CD4-positive, CD25-positive, alpha-beta regulatory T cell (primary cell): ENCODE results near the gene OSCP1. TPM values are rescaled to one million over a fixed set of nuclear protein-coding genes. Genes with fewer than 3 reads are reported as not detected.

Experiments
- ATAC-seq, 2 donors: fragments of 150-1000 bp; cut with Tn5 transposase; one replicate each; pipeline ENCODE4 v1.10.0; 2021; ENCODE audit warnings: low read depth in 2 of 2, moderate number of reproducible peaks in 2 of 2, moderate library complexity in 1 of 2
- DNase-seq, 3 donors: peaks; one replicate each; pipeline versions ENCODE4 v3.0.0 to v3.0.0-alpha.2; 2012 to 2022; ENCODE audit warnings: mixed read lengths in 1 of 3
- H3K27ac ChIP-seq: one replicate; pipeline ENCODE4 v1.7.0; 2013; ENCODE audit warnings: mild to moderate bottlenecking, low read length; ENCODE audit not compliant: insufficient read depth, poor library complexity, severe bottlenecking
- H3K27me3 ChIP-seq: one replicate; pipeline ENCODE4 v1.7.0; 2013; ENCODE audit warnings: low read length; ENCODE audit not compliant: control insufficient read depth, insufficient read depth
- H3K36me3 ChIP-seq: one replicate; pipeline ENCODE4 v1.7.0; 2013; ENCODE audit warnings: mild to moderate bottlenecking, low read length, moderate library complexity; ENCODE audit not compliant: control insufficient read depth, insufficient read depth
- H3K4me1 ChIP-seq: 2 replicates; pipeline ENCODE4 v1.7.0; 2013; ENCODE audit warnings: mild to moderate bottlenecking, low read length; ENCODE audit not compliant: insufficient read depth, control insufficient read depth, poor library complexity, severe bottlenecking
- H3K4me3 ChIP-seq: one replicate; pipeline ENCODE4 v1.7.0; 2013; ENCODE audit warnings: low read depth, mild to moderate bottlenecking, low read length, moderate library complexity
- H3K9me3 ChIP-seq, 2 experiments: 1 replicate in 1 of 2; 2 replicates in 1 of 2; pipeline ENCODE4 v1.7.0; 2013; ENCODE audit warnings: low read length in 2 of 2, mild to moderate bottlenecking in 1 of 2, moderate library complexity in 1 of 2; ENCODE audit not compliant: control insufficient read depth in 2 of 2
- H3K27ac Mint-ChIP-seq, 3 donors: one replicate each; pipeline ENCODE4 v1.8.0; 2020 to 2022; ENCODE audit warnings: mild to moderate bottlenecking in 3 of 3, mixed read lengths in 3 of 3, moderate library complexity in 2 of 3
- H3K27me3 Mint-ChIP-seq: one replicate; pipeline ENCODE4 v1.8.0; 2022; ENCODE audit warnings: mild to moderate bottlenecking, mixed read lengths
- H3K36me3 Mint-ChIP-seq: one replicate; pipeline ENCODE4 v1.8.0; 2020; ENCODE audit warnings: mixed read lengths
- H3K4me1 Mint-ChIP-seq, 4 donors: one replicate each; pipeline ENCODE4 v1.8.0; 2020 to 2022; ENCODE audit warnings: mixed read lengths in 4 of 4, mild to moderate bottlenecking in 1 of 4
- H3K4me3 Mint-ChIP-seq, 4 donors: one replicate each; pipeline ENCODE4 v1.8.0; 2020 to 2022; ENCODE audit warnings: mild to moderate bottlenecking in 4 of 4, mixed read lengths in 4 of 4, moderate library complexity in 3 of 4
- H3K9me3 Mint-ChIP-seq, 7 donors: one replicate each; pipeline ENCODE4 v1.8.0; 2020 to 2022; ENCODE audit warnings: mixed read lengths in 7 of 7, mild to moderate bottlenecking in 3 of 7, moderate library complexity in 2 of 7
- polyA plus RNA-seq, 4 donors: library from polyadenylated mRNA; unstranded; fragments of 300-500 nt; fragmentation: Illumina TruSeq; gene quantifications; one replicate each; pipeline ENCODE4 v1.2.3, GENCODE V29; 2021
- total RNA-seq: library from RNA; stranded (reverse); gene quantifications from one replicate; pipeline ENCODE4 v1.2.3, GENCODE V29; 2022

The OSCP1 gene
- total and polyA plus RNA-seq, 5 donors from 2014 or later: 0.35 to 1.8 (median 0.73) TPM; not detected in 1

- no peak for ATAC-seq
- Histone ChIP-seq H3K9me3 (no peaks in the 10 kb centered on the region), H3K27ac (peak overlapping the region; percentile 95), H3K36me3 (peaks cover 8% of the 10 kb centered on the region), H3K27me3 (no peaks in the 10 kb centered on the region), H3K4me1 (peaks cover 39% of the 10 kb centered on the region), H3K4me3 (peak overlapping the region; percentile 84)
- DNase-seq: peak; percentile 28 to 75 (median 43)
- Mint-ChIP-seq H3K4me1 (peaks cover 14 to 69% (median 51%) of the 10 kb centered on the region in 4 donors), H3K27me3 (no peaks in the 10 kb centered on the region), H3K27ac (peak overlapping the region; percentile 92 to 99 (median 93)), H3K36me3 (peaks cover 4% of the 10 kb centered on the region), H3K4me3 (peak overlapping the region; percentile 91 to 99 (median 95)), H3K9me3 (no peaks in the 10 kb centered on the region)
These were observed 65.5 kb downstream of the OSCP1 start for GRCh38 chr1:36384542-36385409.

DNA sequence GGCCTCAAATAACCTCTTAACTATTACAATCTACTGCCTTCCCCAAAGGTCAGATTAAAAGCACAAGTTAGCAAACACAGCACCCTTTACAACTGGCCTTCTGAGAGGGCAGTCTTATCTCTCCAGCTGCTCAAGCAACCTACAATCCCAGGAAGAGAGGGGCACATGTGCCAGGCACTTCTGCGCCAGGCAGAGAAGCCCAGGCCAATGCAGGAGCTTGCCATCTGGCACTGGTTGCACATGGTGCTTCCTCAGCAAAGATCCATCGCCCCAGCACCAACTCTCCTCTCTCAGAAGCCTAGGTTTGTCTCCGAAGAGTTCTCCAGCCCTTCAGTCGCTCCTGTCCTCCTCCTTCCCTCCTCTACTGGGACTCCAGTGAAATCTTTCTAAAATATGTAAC, 67.0 kb downstream of the OSCP1 start:
- H3K4me3 ChIP-seq: peak overlapping the region; percentile 9
- DNase-seq: no peak
- H3K4me1 ChIP-seq: peaks cover 47% of the 10 kb centered on the region
- Mint-ChIP-seq H3K9me3 (no peaks in the 10 kb centered on the region), H3K4me1 (peaks cover 21 to 76% (median 58%) of the 10 kb centered on the region in 4 donors), H3K4me3 (peak overlapping the region in 3 of 4 donors; percentile 24 to 91 (median 69)), H3K27me3 (no peaks in the 10 kb centered on the region), H3K27ac (peak overlapping the region; percentile 78 to 93 (median 87)), H3K36me3 (peaks cover 8% of the 10 kb centered on the region)
- no peak for ATAC-seq
- H3K27ac ChIP-seq: no peak overlapping the region
- no peaks in the 10 kb centered on the region for H3K27me3 ChIP-seq
- no peaks in the 10 kb centered on the region for H3K9me3 ChIP-seq
- peaks cover 5% of the 10 kb centered on the region for H3K36me3 ChIP-seq

- no peaks in the 10 kb centered on the region for H3K9me3 Mint-ChIP-seq
- no peak overlapping the region for H3K4me3 ChIP-seq
- no peak overlapping the region for H3K27ac ChIP-seq
- peaks cover 53% of the 10 kb centered on the region for H3K4me1 ChIP-seq
- DNase-seq (no peak), ATAC-seq (no peak)
- H3K36me3 Mint-ChIP-seq: peaks cover 8% of the 10 kb centered on the region
- H3K4me3 Mint-ChIP-seq: peak overlapping the region in 3 of 4 donors; percentile 18 to 91 (median 24)
- H3K4me1 Mint-ChIP-seq: peaks cover 23 to 82% (median 61%) of the 10 kb centered on the region in 4 donors
- peaks cover 5% of the 10 kb centered on the region for H3K36me3 ChIP-seq
- H3K9me3 ChIP-seq: no peaks in the 10 kb centered on the region
- no peaks in the 10 kb centered on the region for H3K27me3 ChIP-seq
- H3K27me3 Mint-ChIP-seq: no peaks in the 10 kb centered on the region
- peak overlapping the region in 2 of 3 donors; percentile 20 to 87 for H3K27ac Mint-ChIP-seq
These were observed 67.6 kb downstream of the OSCP1 start for GRCh38 chr1:36382669-36383068.

- H3K27me3 Mint-ChIP-seq: no peaks in the 10 kb centered on the region
- Histone ChIP-seq H3K4me3 (no peak overlapping the region), H3K27ac (no peak overlapping the region), H3K36me3 (peaks cover 5% of the 10 kb centered on the region), H3K4me1 (peaks cover 56% of the 10 kb centered on the region), H3K9me3 (no peaks in the 10 kb centered on the region), H3K27me3 (no peaks in the 10 kb centered on the region)
- H3K27ac Mint-ChIP-seq: peak overlapping the region; percentile 20 to 93 (median 87)
- DNase-seq (no peak), ATAC-seq (no peak)
- no peaks in the 10 kb centered on the region for H3K9me3 Mint-ChIP-seq
- peaks cover 8% of the 10 kb centered on the region for H3K36me3 Mint-ChIP-seq
- peaks cover 26 to 85% (median 64%) of the 10 kb centered on the region in 4 donors for H3K4me1 Mint-ChIP-seq
- peak overlapping the region in 2 of 4 donors; percentile 5 to 67 for H3K4me3 Mint-ChIP-seq
These were observed 68.0 kb downstream of the OSCP1 start for GRCh38 chr1:36382231-36382630.

- H3K36me3 Mint-ChIP-seq: peaks cover 8% of the 10 kb centered on the region
- H3K27ac Mint-ChIP-seq: peak overlapping the region; percentile 82 to 93 (median 87)
- no peak overlapping the region for H3K4me3 ChIP-seq
- peaks cover 26 to 87% (median 63%) of the 10 kb centered on the region in 4 donors for H3K4me1 Mint-ChIP-seq
- peak overlapping the region in 1 of 4 donors; percentile 75 for H3K4me3 Mint-ChIP-seq
- no peaks in the 10 kb centered on the region for H3K9me3 ChIP-seq
- ATAC-seq (no peak), DNase-seq (no peak)
- H3K9me3 Mint-ChIP-seq: no peaks in the 10 kb centered on the region
- H3K27me3 Mint-ChIP-seq: no peaks in the 10 kb centered on the region
- H3K36me3 ChIP-seq: peaks cover 5% of the 10 kb centered on the region
- H3K27ac ChIP-seq: no peak overlapping the region
- H3K4me1 ChIP-seq: peaks cover 55% of the 10 kb centered on the region
- no peaks in the 10 kb centered on the region for H3K27me3 ChIP-seq
These were observed 68.8 kb downstream of the OSCP1 start for GRCh38 chr1:36381405-36381804.

- Mint-ChIP-seq H3K9me3 (no peaks in the 10 kb centered on the region), H3K27me3 (no peaks in the 10 kb centered on the region), H3K4me1 (peaks cover 26 to 87% (median 66%) of the 10 kb centered on the region in 4 donors), H3K4me3 (peak overlapping the region in 1 of 4 donors; percentile 75), H3K36me3 (peaks cover 8% of the 10 kb centered on the region), H3K27ac (peak overlapping the region in 2 of 3 donors; percentile 82 to 87)
- Histone ChIP-seq H3K27ac (peak overlapping the region; percentile 34), H3K9me3 (no peaks in the 10 kb centered on the region), H3K4me3 (no peak overlapping the region), H3K36me3 (peaks cover 5% of the 10 kb centered on the region), H3K4me1 (peaks cover 58% of the 10 kb centered on the region), H3K27me3 (no peaks in the 10 kb centered on the region)
- DNase-seq (no peak), ATAC-seq (no peak)
These were observed 69.5 kb downstream of the OSCP1 start for GRCh38 chr1:36380782-36381181.

DNA sequence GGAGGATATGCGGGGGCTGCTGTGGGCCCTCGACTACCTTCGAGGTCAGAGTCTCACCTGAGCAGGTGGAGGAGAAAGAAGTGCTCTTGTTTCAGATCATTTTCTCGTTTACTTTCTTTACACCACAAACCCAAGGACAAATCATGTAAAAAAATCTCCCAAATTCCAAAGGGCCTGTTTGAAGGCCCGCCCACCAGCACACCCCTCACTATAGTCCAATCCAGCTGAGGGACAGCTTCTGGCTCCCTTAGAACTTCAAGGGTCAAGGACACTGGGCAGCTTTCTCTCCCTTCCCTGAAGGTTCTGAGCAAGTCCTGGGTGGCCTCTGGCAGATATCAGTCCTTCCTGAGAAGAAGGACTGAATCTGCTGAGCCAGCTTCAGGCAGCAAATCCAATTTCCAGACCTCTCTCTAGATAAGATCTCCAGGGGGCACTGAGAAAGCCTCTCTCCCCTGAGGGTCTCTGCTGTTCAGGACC, 70.1 kb downstream of the OSCP1 start:
- Mint-ChIP-seq H3K36me3 (peaks cover 8% of the 10 kb centered on the region), H3K27me3 (no peaks in the 10 kb centered on the region), H3K27ac (peak overlapping the region in 2 of 3 donors; percentile 82 to 87), H3K4me1 (peaks cover 26 to 87% (median 68%) of the 10 kb centered on the region in 4 donors), H3K9me3 (no peaks in the 10 kb centered on the region), H3K4me3 (peak overlapping the region in 2 of 4 donors; percentile 21 to 75)
- H3K27ac ChIP-seq: peak overlapping the region; percentile 34
- peaks cover 64% of the 10 kb centered on the region for H3K4me1 ChIP-seq
- peaks cover 5% of the 10 kb centered on the region for H3K36me3 ChIP-seq
- ATAC-seq: no peak
- no peak for DNase-seq
- H3K4me3 ChIP-seq: no peak overlapping the region
- no peaks in the 10 kb centered on the region for H3K9me3 ChIP-seq
- no peaks in the 10 kb centered on the region for H3K27me3 ChIP-seq
